Activated naive CD4-positive, alpha-beta T cell treated with anti-CD3 and anti-CD28 coated beads, Interleukin-2, amount 50 U/mL, for 16 hours (primary cell): ENCODE data around the gene LPAR2.
"Not testable (repeated sequence)": the region's sequence is repeated elsewhere in the genome, so short reads cannot be mapped to it uniquely, and the experiment has no call there.

ENCODE experiments used
- DNase-seq: peaks from one replicate; pipeline ENCODE4 v3.0.0-alpha.2; 2020

Gene LPAR2

GRCh38 chr19:19628501-19629134, 598 bp upstream of the LPAR2 start:
- peak; percentile 45 for DNase-seq

DNA sequence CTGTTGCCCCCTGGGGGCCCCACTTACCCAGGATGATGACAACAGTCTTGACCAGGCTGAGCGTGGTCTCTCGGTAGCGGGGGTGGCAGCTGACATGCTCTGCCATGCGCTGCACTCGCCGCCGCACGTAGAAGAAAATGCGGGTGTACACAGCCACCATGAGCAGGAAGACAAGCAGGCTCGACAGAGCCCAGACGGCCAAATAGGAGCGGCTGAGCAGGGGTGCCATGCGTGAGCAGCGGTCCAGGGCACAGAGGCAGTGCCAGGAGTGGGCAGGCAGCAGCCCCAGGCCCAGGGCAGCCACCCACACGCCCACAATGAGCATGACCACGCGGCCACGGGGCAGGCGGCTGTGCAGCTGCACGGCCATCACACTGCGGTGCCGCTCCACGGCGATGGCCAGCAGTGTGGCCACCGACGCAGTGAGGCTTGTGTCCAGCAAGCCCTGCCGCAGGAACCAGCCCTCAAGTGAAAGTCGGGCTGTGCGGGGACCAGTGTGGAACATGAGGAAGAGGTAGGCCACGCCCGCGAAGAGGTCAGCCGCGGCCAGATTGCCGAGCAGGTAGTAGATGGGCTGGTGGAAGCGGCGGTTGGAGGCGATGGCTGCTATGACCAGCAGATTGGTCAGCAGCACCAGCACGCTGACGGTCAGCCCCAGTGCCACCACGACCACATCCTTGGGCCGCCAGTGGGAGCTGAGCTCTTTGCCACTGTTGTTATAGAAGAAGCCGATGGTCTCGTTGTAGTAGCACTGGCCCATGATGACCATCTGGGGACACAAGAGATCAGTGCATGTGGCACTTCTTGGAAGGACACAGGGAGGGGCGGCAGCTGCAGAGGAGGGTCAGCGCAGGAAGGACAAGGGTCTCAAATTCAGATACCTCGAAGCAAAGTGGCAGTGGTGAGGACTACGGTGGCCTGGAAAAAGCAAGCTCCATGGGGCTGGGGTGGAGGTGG, 1.2 kb downstream of the LPAR2 start:
- DNase-seq, result no peak

DNA sequence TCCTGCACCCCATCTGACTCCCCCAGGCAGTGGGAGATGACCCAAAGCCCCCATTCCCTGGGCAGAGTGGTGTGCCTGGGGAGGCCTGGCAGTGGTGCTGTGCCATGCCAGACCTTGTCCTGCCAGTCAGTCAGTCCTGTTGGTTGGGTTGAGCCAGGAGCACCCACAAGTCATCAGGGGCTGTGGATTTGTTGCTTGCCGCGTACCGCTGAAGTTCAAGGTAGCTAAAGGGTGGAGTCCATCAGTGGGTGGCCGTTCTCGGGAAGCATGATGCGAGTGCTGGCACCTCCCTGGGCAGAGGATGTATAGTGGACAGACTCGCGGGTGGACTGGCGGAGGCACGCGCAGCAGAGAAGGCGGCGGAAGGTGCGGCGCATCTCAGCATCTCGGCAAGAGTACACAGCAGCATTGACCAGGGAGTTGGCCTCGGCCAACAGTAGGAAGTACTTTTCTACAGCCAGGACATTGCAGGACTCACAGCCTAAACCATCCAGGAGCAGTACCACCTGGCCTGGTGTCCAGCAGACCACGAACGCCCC, 3.9 kb downstream of the LPAR2 start:
- no peak for DNase-seq

DNA sequence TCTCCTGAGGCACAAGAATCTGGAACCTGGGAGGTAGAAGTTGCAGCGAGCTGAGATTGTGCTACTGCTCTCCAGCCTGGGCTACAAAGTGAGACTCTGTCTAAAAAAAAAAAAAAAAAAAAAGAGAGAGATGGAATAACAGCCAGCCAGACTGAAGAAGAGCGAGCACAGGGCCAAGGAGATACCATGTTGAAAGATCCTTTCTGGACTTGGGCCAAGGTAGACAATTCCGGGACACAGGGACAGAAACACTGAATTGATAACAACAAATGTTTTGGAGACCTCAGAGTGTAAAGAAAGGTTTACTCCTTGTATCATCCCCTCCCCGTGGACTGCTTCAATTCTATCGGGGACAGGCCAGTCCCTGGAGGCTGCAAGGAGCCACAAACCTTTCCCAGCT, 4.6 kb downstream of the LPAR2 start:
- DNase-seq, result no peak

- DNase-seq, result no peak
These were observed 8.2 kb downstream of the LPAR2 start for GRCh38 chr19:19619849-19620210.

DNA sequence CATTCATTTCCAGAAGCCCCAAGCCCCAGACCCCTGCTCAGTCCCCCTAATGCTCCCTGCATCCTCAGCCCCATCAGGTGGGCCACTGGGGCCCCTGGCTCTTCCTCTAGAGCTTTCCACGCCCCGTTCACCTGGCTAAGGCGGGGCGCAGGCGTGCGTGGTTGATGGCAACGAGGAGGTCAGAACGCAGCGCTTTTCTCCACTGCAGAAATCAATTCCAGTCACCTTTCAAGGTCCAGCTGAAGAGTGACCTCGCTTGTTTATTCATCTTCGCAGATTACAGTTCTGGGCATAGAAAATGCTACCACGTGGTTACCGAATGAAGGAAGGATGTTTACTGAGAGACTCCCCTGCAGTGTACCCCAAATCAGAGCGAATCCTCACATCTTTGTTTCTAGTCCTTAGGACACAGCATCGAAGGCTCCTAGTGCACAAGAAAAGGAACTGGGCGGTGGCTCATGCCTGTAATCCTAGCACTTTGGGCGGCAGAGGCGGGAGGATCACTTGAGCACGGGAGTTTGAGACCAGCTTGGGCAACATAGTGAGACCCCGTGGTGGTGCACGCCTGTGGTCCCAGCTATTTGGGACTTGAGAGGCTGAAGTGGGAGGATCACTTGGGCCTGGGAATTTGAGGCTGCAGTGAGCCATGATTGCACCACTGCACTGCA, 8.7 kb downstream of the LPAR2 start:
- DNase-seq, result no peak

GRCh38 chr19:19618219-19619051, 9.6 kb downstream of the LPAR2 start, which contains the start of gene PBX4:
TSS of gene PBX4 (minus strand) at chr19:19618687. CDS start at chr19:19618629, 58 bp downstream.
- peak; percentile 99 for DNase-seq

DNA sequence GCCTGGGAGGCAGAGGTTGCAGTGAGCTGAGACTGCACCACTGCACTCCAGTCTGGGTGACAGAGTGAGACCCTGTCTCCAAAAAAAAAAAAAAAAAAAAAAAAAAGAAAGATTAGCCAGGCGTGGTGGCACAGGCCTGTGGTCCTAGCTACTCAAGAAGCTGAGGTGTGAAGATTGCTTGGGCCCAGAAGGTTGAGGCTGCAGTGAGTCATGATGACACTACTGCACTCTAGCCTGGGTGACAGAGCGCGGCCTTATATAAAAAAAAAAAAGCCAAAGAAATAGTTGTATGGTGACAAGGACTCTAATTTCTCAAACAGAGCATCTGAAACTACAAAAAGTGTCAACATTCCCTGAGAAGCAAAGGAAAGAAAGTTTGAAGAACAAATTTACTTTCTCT, 12.9 kb downstream of the LPAR2 start:
- no peak for DNase-seq

DNA sequence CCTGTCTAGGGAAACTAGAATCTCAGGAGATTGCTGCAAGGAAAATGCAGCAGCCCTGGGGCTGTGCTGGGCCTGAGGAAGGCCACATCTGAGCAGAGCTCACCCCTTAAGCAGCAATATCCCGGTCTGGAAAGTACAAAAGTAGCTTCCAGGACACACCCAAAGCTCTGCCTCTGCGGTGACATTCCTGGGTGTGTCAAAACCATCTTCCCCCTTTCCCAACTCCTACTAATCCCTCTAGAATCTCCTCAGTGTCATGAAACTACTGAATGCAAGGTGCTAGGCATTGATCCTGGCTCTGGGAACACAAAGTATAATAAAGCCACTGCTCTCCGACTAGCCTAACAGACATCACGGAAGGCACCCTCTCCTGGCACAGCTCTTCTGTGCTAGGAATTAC, 14.5 kb downstream of the LPAR2 start:
- no peak for DNase-seq

GRCh38 chr19:19610376-19611202, 17.4 kb downstream of the LPAR2 start:
- no peak for DNase-seq

DNA sequence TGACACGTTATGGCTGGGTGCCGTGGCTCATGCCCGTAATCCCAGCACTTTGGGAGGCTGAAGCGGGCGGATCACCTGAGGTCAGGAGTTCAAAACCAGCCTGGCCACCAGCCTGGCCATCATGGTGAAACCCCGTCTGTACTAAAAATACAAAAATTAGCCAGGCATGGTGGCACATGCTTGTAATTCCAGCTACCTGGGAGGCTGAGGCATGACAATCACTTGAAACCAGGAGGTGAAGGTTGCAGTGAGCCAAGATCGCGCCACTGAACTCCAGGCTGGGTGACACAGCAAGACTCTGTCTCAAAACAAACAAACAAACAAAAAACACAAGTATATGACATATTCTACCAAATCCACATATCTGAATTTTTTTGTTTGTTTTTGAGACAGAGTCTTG, 21.3 kb downstream of the LPAR2 start:
- not testable (repeated sequence) for DNase-seq

DNA sequence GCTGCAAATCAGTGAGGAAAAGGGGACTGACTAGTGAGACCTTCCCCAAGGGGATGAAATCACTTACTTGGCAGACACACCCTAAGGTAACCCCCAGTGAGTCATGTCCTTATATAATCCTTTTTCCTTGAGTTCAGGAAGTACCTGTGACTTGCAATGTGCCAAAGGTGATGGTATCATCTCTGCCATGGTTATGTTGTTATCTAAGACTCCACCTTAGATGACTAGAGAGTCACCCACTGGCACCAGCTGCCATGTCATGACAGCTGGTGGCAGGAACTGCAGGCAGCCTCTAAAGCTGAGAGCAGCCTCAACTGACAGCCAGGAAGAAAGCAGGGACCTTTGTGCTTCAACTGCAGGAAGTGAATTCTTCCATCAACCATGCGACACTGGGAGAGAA, 22.0 kb downstream of the LPAR2 start:
- DNase-seq, result no peak

- DNase-seq, result no peak
These were observed 25.2 kb downstream of the LPAR2 start for GRCh38 chr19:19602713-19603324.

GRCh38 chr19:19602136-19602712, 25.8 kb downstream of the LPAR2 start:
- DNase-seq, result no peak

- no peak for DNase-seq
These were observed 27.2 kb downstream of the LPAR2 start for GRCh38 chr19:19600793-19601330.

GRCh38 chr19:19598728-19599451, 29.1 kb downstream of the LPAR2 start:
- DNase-seq, result peak; percentile 54

- DNase-seq, result peak; percentile 24
These were observed 30.2 kb downstream of the LPAR2 start for GRCh38 chr19:19597809-19598306.

- DNase-seq, result no peak
These were observed 32.8 kb downstream of the LPAR2 start for GRCh38 chr19:19595171-19595701.

DNA sequence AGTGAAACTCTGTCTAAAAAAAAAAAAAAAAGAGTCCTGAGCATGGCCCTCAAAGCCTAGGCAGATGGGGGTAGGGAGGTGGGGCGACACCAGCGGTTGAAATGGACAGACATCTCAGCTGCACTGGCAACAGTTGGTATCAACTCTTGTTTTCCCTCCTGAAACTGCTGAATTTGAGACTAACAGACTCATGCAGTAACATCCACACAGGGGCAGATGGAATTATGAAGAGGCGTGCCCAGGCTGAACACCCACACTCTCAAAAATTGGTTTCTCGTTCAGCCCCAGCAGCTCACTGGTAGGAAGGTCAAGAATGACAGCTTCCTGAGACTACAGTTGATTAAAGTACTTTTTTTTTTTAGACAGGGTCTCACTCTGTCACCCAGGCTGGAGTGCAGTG, 33.6 kb downstream of the LPAR2 start:
- DNase-seq, result no peak
